ENCODE data around the gene CCDC188. TPM values are rescaled to one million over a fixed set of nuclear protein-coding genes. Genes with fewer than 3 reads are reported as not detected.

The CCDC188 gene
- total RNA-seq, 1 experiment from 2014 or later: not detected

DNA sequence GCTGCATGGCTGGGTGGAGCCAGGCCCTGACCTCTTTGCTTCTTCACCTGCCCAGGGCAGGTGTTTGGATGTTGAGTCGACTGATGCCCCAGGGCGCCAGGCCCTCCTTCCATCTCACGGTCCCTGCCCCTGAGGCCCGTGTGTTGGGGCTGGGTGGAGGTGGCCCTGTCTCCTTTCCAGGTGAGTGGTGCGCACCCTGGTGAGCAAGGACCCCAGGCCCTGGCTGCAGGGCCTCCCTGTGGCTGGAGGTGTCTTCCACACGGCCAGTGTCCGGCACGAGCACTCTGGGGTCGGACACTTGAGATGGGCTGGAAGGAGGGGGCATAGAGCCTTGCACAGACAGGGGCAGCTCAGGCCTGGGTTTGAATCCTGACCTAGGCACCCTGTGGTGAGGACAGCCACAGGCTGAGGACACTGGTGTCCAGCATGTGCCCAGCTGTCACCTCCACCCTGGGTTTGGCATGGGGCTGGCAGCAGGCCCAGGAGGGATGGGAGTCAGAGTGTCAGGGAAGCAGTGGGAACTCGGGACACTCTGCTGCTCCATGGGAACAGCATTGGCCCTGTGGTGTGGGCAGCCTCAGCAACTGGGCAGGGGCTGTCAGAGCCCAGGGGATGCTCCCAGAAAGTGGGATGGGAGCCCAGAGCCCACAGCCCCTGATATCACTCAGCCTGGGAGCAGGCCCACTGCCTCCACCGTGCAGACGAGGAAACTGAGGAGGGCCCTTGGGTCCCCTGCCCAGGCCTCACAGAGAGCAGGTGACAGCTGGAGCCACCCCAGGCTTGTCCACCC lies 37.1 kb upstream of the CCDC188 start:
- Histone ChIP-seq H3K4me3 (no peak overlapping the region), H3K36me3 (no peaks in the 10 kb centered on the region), H3K9me3 (no peaks in the 10 kb centered on the region), H3K27me3 (no peaks in the 10 kb centered on the region)
- no peak for DNase-seq

DNA sequence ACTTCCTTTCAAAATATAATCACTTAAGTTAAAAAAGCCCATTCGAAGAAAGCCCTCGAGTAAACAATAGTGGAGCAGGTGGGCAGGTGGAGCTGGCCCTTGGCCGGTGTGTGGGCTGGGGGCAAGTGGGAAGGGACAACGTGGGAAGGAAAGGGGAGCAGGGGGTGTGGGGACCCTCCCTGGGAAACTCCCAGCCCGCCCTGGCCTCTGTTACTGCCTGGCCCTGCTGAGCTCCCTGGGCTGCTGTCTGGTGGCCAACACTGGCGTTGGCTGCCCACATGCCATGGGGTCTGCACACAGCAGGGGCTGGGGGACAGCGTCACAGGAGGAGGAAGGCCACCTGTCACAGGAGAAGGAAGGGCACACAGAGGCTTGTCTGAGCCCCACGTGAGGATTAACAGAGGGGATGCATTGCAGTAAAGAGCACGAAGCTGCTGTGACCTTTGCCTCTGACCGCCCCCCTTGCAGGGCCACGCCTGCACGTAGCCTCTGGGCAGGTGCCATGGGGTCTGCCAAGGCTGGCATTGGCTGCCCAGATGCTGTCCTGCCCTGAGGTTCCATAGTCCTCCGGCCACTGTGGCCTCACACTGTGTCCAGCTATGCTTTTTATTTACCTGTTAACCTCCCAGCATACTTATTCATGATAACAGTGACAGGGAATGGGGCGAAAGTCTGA lies 36.2 kb upstream of the CCDC188 start:
- no peak for DNase-seq
- no peaks in the 10 kb centered on the region for H3K27me3 ChIP-seq
- H3K9me3 ChIP-seq: no peaks in the 10 kb centered on the region
- no peak overlapping the region for H3K4me3 ChIP-seq
- no peaks in the 10 kb centered on the region for H3K36me3 ChIP-seq

DNA sequence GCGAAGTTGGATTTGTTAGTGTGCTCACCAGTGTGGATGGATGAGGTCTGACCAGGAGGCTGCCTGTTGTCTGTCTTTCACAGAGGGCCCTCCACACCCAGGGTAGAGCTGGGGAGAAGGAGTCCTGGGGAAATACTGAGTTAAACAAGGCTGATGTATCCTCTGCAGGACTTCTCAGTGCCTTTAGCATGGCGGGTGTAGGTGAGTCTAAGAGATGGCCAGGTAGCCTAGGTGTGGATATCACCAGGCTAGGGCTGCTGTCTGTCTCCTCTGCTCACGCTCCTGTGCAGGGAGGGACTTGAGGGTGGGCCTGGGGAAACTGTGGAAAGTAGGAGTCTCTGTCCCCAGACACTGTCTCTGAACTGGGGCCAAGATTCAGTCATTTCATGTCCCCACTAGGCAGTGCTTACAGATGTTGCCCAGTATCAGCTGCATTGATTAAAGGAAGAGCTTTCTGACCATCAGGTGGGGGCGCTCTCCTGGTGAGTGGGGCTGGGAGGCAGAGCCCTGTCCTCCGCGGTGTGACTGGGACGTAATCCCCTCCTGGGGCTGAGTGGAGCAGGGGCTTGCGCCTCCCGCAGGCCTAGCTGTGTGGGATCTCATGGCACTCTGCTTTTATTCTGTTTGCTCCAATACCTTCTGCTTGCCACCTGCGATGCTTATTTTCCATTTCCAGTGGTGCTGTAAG lies 35.5 kb upstream of the CCDC188 start:
- Histone ChIP-seq H3K27me3 (no peaks in the 10 kb centered on the region), H3K36me3 (no peaks in the 10 kb centered on the region), H3K9me3 (no peaks in the 10 kb centered on the region), H3K4me3 (no peak overlapping the region)
- DNase-seq: no peak

DNA sequence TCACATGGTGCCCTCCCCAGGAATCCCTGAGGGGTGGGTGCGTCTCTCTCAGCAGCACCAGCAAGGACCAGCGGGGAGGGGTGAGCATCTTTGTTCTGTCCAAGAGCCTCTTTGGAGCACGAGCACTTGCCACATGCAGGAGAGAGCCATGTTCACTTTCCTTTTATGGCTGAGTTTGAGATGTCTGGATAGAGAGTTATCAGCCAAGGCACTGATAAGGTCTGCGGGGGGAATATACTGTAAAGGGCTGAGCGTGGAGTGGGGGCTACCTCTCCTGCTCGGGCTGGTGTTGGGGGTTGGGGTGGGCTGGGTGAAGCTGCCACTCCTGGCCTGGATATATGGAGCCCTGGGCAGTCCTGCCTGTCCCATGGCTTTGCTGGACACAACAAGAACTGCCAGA lies 34.9 kb upstream of the CCDC188 start:
- no peak for DNase-seq
- Histone ChIP-seq H3K9me3 (no peaks in the 10 kb centered on the region), H3K27me3 (no peaks in the 10 kb centered on the region), H3K4me3 (no peak overlapping the region), H3K36me3 (no peaks in the 10 kb centered on the region)

DNA sequence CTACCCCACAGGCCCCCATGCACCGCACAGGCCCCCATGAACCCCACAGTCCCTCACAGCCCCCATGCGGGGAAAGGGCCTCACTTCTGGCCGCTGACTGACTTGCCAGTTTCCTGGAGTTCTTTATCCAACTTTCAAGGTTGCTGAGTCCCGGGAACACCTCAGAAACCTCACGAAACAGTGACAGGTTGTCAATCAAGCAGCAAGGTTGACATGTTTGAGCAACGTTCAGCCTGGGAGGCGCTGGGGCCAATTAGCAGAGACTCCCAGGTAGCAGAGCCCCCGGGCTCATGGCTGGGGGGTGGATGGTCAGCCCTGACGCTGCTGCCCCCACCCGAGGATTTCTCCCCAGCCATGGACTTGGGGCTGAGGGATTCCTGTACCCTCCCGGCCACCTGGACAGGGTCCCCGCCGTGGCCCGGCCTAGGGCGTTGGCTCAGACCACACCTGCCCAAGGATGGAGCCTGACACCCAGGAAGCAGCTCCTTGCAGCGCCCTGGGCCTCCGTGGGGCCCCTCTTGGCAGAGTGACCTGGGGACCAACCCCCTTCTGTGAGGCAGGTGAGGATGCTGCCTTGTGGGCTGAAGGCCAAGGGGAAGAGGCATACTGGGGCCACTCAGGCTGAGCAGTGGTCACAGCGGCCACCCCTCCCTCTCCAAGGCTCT lies 33.8 kb upstream of the CCDC188 start:
- DNase-seq: no peak

DNA sequence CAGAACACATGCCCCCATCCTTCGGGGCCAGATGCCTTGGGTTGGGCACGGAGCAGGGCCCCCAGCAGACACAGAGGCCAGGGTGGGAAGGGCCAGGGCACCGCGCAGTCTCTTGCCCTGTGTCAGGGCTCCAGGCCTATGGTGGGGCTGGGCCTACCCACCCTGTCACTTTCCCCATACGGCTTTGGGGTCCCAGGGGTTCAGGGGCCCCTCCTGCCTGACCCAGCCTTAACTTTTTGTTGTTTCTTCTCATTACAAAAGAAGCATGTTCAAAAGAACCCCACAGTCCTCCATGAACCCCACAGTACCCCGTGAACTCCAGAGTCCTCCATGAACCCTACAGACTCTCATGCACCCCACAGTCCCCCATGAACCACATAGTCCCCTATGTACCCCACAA lies 33.0 kb upstream of the CCDC188 start:
- no peaks in the 10 kb centered on the region for H3K9me3 ChIP-seq
- H3K4me3 ChIP-seq: no peak overlapping the region
- DNase-seq: no peak
- H3K27me3 ChIP-seq: no peaks in the 10 kb centered on the region
- H3K36me3 ChIP-seq: no peaks in the 10 kb centered on the region

More for the DNA sequence above, 33.8 kb upstream of the CCDC188 start:
- no peak overlapping the region for H3K4me3 ChIP-seq
- no peaks in the 10 kb centered on the region for H3K36me3 ChIP-seq
- no peaks in the 10 kb centered on the region for H3K27me3 ChIP-seq
- H3K9me3 ChIP-seq: no peaks in the 10 kb centered on the region

DNA sequence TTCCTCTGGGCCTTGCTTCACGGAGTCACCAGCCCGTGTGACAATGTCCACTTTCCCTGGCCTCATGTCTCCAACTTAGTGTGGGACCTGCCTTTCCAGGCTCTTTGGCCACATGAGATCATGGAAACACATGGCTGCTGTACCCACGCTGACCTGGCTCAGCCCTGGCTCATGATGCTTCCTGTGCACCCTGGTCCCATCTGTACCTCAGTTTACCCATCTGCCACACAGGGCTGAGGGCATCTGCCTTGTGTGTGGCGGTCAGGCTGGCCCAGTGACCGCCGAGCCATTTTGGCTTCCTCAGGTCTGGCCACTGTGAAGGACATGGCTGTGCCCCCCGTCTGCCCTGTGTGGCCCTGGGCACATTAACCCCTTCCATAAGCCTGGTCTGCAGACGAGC lies 32.2 kb upstream of the CCDC188 start:
- no peaks in the 10 kb centered on the region for H3K9me3 ChIP-seq
- H3K36me3 ChIP-seq: no peaks in the 10 kb centered on the region

DNA sequence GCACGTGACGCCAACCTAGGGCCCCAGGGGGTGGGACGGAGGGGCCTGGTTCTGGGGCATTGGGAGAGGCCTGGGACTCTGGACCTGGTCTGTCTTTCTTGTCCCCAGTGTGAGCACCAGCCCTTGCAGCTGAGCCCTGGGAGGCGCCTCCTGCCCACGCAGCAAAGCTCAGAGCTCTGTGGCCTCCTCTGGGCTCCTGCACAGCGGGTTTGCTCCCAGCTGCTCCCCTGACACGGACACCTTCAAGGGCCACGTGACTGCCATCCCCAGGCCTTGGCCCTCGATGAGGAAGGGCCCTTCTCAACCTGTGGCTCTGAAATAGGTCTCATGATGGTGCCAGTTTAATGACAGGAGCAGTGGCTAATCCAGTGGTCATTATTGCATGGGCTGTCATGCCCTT lies 31.5 kb upstream of the CCDC188 start:
- DNase-seq: no peak
- Histone ChIP-seq H3K27me3 (no peaks in the 10 kb centered on the region), H3K36me3 (no peaks in the 10 kb centered on the region)

More for the DNA sequence above, 32.2 kb upstream of the CCDC188 start:
- H3K27me3 ChIP-seq: no peaks in the 10 kb centered on the region
- H3K4me3 ChIP-seq: no peak overlapping the region
- no peak for DNase-seq

DNA sequence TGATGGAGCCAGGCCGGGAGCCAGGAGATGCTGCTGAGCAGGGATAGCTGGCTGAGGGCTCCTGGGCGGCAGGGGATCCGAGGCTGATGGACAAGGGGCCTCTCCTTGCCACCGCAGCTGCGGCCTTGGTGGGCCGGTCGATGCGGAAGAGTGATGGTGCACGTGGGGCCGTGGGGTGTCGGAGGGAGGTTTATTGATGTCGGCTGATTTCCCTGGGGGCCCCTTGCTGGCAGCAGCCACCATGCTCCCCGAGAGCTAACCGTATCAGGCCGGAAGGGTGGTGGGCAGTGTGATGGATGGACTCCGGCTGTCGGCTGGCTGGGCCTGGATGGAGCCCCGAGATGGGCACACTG lies 31.0 kb upstream of the CCDC188 start:
- Histone ChIP-seq H3K4me3 (no peak overlapping the region), H3K9me3 (no peaks in the 10 kb centered on the region), H3K27me3 (no peaks in the 10 kb centered on the region), H3K36me3 (no peaks in the 10 kb centered on the region)
- no peak for DNase-seq

More for the DNA sequence above, 31.5 kb upstream of the CCDC188 start:
- Histone ChIP-seq H3K4me3 (no peak overlapping the region), H3K9me3 (no peaks in the 10 kb centered on the region)

DNA sequence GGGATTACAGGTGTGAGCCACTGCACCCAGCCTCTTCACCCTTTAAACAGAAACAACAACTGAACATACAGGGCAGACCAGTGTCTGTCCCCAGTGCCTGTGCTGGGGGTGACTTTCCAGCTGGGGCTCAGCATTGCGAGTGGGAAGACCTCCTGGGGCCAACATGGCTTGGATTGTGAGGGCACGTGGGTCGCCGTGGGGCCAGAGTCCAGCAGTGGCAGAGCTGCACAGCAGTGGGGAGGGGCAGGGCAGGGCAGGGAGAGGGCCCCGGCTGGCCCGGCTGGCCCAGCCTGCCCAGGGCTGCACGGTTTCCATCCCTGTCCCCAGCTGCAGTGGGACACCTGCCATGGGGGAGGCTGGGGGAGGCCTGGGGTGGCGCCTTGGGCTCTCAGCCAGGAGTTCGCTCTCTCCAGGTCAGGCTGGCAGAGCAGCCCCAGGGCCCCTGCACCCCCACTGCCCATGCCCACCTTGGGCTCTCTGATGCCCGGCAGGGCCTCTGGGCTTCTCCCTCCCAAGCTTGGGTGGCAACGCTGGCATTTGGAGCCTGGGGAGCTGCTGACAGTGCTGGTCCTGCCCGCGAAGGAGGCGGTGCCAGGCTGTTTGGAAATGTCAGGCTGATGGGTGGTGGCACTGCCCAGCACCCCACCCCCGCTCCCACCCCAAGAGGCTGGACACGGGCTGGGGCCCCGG lies 30.5 kb upstream of the CCDC188 start:
- DNase-seq: no peak
- H3K9me3 ChIP-seq: no peaks in the 10 kb centered on the region
- H3K36me3 ChIP-seq: no peaks in the 10 kb centered on the region
- no peaks in the 10 kb centered on the region for H3K27me3 ChIP-seq
- no peak overlapping the region for H3K4me3 ChIP-seq

DNA sequence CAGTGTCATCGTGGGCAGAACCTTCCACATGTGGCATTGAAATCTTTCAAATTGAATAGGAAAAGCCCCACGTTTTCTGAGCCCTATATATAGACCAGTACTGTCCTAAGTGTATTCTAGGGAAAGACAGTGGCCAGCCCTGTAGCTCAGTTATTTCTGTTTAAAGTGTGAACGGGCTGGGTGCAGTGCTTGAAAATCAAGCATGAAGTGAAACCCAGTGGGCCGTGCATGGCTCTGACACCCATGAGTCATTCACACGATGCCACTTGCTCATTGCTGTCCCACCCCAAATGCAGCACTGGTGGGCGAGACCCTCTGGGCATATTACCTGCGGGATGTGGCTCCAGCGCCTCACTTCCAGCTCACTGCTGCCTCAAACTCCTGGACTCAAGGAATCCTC lies 29.8 kb upstream of the CCDC188 start:
- H3K9me3 ChIP-seq: no peaks in the 10 kb centered on the region
- no peak overlapping the region for H3K4me3 ChIP-seq
- no peaks in the 10 kb centered on the region for H3K36me3 ChIP-seq
- no peak for DNase-seq
- no peaks in the 10 kb centered on the region for H3K27me3 ChIP-seq

DNA sequence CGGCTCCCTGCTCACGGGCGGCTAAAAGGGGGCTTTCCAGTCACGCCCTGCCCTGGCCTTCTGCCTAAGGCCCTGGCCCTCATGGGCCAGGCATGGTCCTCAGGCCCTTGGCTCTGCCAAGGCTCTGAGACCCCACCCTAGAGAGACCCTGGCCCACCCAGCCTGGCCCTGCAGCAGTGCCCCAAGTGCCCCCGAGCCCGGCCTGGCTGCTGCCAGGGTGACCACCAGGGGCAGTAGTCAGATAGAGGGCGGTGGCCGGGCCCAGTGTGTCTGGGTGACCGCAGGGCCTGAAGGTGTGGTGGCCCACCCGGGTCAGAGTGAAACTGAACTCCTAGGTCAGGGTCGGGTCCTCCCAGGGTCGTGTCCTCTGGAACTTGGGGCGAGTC lies 29.4 kb upstream of the CCDC188 start:
- no peaks in the 10 kb centered on the region for H3K9me3 ChIP-seq
- no peak overlapping the region for H3K4me3 ChIP-seq
- H3K27me3 ChIP-seq: no peaks in the 10 kb centered on the region
- H3K36me3 ChIP-seq: no peaks in the 10 kb centered on the region
- no peak for DNase-seq

DNA sequence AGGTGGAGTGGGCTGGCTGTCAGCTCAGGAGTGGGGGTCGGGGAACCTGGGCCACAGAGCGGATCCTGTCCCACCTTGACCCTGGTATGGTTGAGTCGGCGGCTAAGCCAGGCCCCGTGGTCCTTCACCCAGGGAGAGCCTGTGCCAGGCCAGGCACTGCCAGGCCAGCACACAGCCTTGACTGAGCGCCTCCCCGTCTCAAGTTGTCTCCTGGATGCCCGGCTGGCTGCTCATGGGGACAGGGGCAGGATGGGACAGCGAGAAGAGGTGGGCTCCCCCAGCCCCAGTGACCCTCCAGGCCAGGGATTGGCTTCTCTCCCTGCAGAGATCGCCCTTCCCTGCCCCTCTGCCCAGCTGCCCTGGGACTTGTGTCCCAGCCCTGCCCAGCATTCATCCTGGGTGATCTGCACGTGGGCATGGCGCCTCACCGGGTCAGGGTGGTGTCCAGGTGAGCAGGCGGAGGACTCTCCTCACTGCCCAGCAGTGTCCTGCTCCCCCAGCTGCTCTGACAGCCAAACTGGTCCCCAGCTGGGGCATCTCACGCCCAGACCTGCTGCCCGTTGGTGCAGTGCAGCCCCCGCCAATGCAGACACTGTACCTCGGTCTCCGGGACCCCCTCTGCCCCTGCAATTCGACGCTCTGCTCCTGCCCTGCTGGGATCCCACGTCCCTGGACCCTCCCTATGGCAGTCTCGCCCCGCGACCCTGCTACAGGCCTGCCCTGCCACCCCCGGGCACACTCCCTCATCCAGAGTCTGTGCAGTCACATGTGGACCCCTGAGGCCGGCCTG lies 28.8 kb upstream of the CCDC188 start:
- DNase-seq: no peak
- H3K36me3 ChIP-seq: no peaks in the 10 kb centered on the region
- H3K4me3 ChIP-seq: no peak overlapping the region
- no peaks in the 10 kb centered on the region for H3K9me3 ChIP-seq
- H3K27me3 ChIP-seq: no peaks in the 10 kb centered on the region

DNA sequence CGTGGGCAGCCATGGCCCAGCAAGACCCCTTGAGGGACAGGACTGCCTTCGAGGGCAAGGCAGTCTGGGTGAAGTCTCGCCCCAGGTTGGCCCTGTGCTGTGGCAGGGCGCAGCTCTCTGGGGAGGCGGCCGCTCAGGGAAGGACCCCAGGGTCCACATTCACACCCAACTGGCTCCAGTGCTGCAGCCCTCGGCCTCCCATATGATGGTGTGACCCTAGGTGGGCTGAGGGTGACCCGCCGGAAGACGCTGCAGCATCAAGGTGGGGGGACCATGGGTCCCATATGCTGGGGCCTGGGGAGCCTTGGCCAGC lies 28.0 kb upstream of the CCDC188 start:
- no peaks in the 10 kb centered on the region for H3K9me3 ChIP-seq

DNA sequence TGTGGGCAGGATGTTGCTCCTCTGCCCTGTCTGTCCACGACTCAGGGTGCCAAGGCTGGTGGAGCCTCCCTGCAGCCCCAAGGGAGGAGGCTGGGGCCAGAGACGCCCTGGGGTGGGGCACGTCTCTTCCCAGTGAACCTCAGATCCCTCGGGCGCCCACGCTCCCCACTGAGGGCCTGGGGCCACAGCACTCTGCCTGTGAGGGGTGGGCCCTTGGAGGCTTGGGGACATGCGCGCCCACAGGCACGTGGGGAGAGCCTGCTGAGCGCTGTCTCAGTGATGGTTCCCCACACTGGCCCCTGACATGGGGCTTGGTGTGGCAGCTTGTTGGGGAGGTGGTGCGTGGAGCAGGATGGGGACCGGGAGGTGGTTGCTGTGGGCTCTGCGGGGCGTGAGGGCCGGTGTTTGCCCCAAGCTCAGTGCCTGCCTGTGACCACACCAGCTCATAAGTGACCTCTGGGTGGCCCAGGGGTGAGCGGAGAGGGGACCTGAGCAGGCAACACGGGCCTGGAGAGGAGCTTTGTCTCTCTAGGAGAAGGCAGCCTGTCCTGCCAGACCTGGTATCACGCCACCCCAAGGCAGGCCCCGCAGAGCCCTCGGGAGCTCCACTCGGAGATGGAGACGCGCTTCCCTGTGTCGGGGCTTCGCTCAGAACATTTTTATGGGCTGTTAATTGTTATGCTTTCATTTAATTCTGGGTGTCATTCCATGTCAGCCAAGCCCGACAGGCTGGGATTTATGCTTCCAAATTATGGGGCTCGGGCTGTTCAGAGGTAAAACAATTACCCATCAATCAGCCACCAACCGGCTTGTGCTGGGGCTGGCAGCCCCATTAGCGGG lies 27.4 kb upstream of the CCDC188 start:
- Histone ChIP-seq H3K4me3 (no peak overlapping the region), H3K9me3 (no peaks in the 10 kb centered on the region), H3K36me3 (no peaks in the 10 kb centered on the region), H3K27me3 (no peaks in the 10 kb centered on the region)
- no peak for DNase-seq

More for the DNA sequence above, 28.0 kb upstream of the CCDC188 start:
- H3K27me3 ChIP-seq: no peaks in the 10 kb centered on the region
- no peak for DNase-seq
- no peak overlapping the region for H3K4me3 ChIP-seq
- no peaks in the 10 kb centered on the region for H3K36me3 ChIP-seq

All from MG63 (cell line).